H1 (cell line): Measurements from ENCODE around the gene TMPRSS3. TPM values are rescaled to one million over a fixed set of nuclear protein-coding genes. Genes with fewer than 3 reads are reported as not detected.

Experiments
- CTCF ChIA-PET: fragments of 300-600 bp; sonication (Branson Sonifier 250); formaldehyde crosslinking; loops from one replicate; lab custom pipeline; 2021; ENCODE audit not compliant: partially characterized antibody; lab: Charles Lee
- POLR2A ChIA-PET: fragments of 300-600 bp; sonication (Branson Sonifier 250); formaldehyde crosslinking; loops from one replicate; lab custom pipeline; 2021; ENCODE audit warnings: inconsistent platforms; ENCODE audit not compliant: partially characterized antibody; lab: Charles Lee
- DNase-seq, 2 experiments: peaks; one replicate each; pipeline versions ENCODE4 v3.0.0 to v3.0.0-alpha.2; 2010 to 2022; ENCODE audit warnings: low spot score in 2 of 2, low read depth in 1 of 2, mixed read lengths in 1 of 2
- FAIRE-seq: peaks from 2 replicates; lab custom pipeline; 2011; peaks lifted over from hg19 to GRCh38; lab: Jason Lieb, UNC
- H2AFZ ChIP-seq: 2 replicates; pipeline ENCODE4 v1.8.1; 2012; ENCODE audit warnings: low read length, inconsistent platforms
- H2AK5ac ChIP-seq: 2 replicates; pipeline ENCODE4 v1.6.1; 2013; ENCODE audit warnings: low read depth, low read length
- H2BK120ac ChIP-seq: replicated peaks from 2 replicates; pipeline ENCODE3; 2013; ENCODE audit warnings: low read depth, low read length, inconsistent platforms
- H2BK12ac ChIP-seq: 2 replicates; pipeline ENCODE4 v1.6.1; 2013; ENCODE audit warnings: low read depth, low read length
- H2BK15ac ChIP-seq: 2 replicates; pipeline ENCODE4 v1.6.1; 2013; ENCODE audit warnings: low read length
- H2BK20ac ChIP-seq: 2 replicates; pipeline ENCODE4 v1.6.1; 2013; ENCODE audit warnings: low read length
- H2BK5ac ChIP-seq: 2 replicates; pipeline ENCODE4 v1.6.1; 2013; ENCODE audit warnings: low read depth, low read length
- H3K14ac ChIP-seq: 2 replicates; pipeline ENCODE4 v1.6.1; 2013; ENCODE audit warnings: inconsistent platforms; ENCODE audit not compliant: insufficient read length
- H3K18ac ChIP-seq: 2 replicates; pipeline ENCODE4 v1.6.1; 2013; ENCODE audit warnings: low read length; ENCODE audit errors: extremely low read depth
- H3K23ac ChIP-seq: 2 replicates; pipeline ENCODE4 v1.6.1; 2013; ENCODE audit warnings: inconsistent platforms; ENCODE audit not compliant: insufficient read length
- H3K23me2 ChIP-seq: 2 replicates; pipeline ENCODE4 v1.6.1; 2013; ENCODE audit warnings: low read depth, low read length
- H3K27ac ChIP-seq: 2 replicates; pipeline ENCODE4 v1.6.1; 2011; ENCODE audit warnings: low read depth, low read length, inconsistent platforms
- H3K27me3 ChIP-seq, 4 experiments: replicated peaks in 1 of 4; 1 replicate in 1 of 4; 2 replicates in 3 of 4; pipeline versions ENCODE4 v1.6.1 to v1.8.1; 2011 to 2013; ENCODE audit warnings: low read length in 3 of 4, mild to moderate bottlenecking in 3 of 4, inconsistent platforms in 2 of 4, mixed read lengths in 2 of 4, moderate library complexity in 1 of 4; ENCODE audit not compliant: control insufficient read depth in 3 of 4, insufficient read depth in 3 of 4; ENCODE audit errors: extremely low read depth in 1 of 4
- H3K36me3 ChIP-seq, 4 experiments: 2 replicates each; pipeline versions ENCODE4 v1.6.1 to v1.8.1; 2011 to 2013; ENCODE audit warnings: mild to moderate bottlenecking in 4 of 4, low read length in 3 of 4, moderate library complexity in 2 of 4, control low read depth in 1 of 4, inconsistent platforms in 1 of 4; ENCODE audit not compliant: insufficient read depth in 4 of 4, control insufficient read depth in 2 of 4
- H3K4ac ChIP-seq: replicated peaks from 2 replicates; pipeline ENCODE3; 2013; ENCODE audit warnings: low read length, low read depth, mixed read lengths, inconsistent platforms; ENCODE audit not compliant: insufficient read length
- H3K4me1 ChIP-seq, 4 experiments: replicated peaks in 1 of 4; 1 replicate in 1 of 4; 2 replicates in 3 of 4; pipeline versions ENCODE4 v1.6.1 to v1.8.1; 2011 to 2013; ENCODE audit warnings: low read length in 3 of 4, inconsistent platforms in 2 of 4, mixed read lengths in 1 of 4; ENCODE audit not compliant: insufficient read depth in 4 of 4, control insufficient read depth in 3 of 4
- H3K4me2 ChIP-seq, 2 experiments: 2 replicates each; pipeline versions ENCODE4 v1.6.1 to v1.8.1; 2011 to 2013; ENCODE audit warnings: low read depth in 2 of 2, low read length in 2 of 2, control low read depth in 1 of 2, inconsistent platforms in 1 of 2, mild to moderate bottlenecking in 1 of 2; ENCODE audit not compliant: insufficient read depth in 1 of 2
- H3K4me3 ChIP-seq, 4 experiments: fragments of 200-600, 300-600 bp in 1 of 4; sonication (generic), shearing (Covaris generic), sonication (Bioruptor Twin) in 1 of 4; 2 replicates each; pipeline versions ENCODE4 v1.5.1 to v1.8.1; 2011 to 2016; ENCODE audit warnings: low read length in 4 of 4, low read depth in 3 of 4, control low read depth in 2 of 4, inconsistent platforms in 2 of 4, mild to moderate bottlenecking in 2 of 4, mixed read lengths in 1 of 4, moderate library complexity in 1 of 4; ENCODE audit not compliant: insufficient read depth in 2 of 4; ENCODE audit errors: extremely low read depth in 1 of 4
- H3K56ac ChIP-seq: replicated peaks from 2 replicates; pipeline ENCODE3; 2013; ENCODE audit warnings: low read depth, mild to moderate bottlenecking, mixed read lengths, low read length, inconsistent platforms; ENCODE audit not compliant: insufficient read length
- H3K79me1 ChIP-seq: 2 replicates; pipeline ENCODE4 v1.6.1; 2013; ENCODE audit warnings: low read depth, low read length, control low read depth
- H3K79me2 ChIP-seq, 2 experiments: 2 replicates each; pipeline versions ENCODE4 v1.6.1 to v1.8.1; 2012 to 2013; ENCODE audit warnings: low read length in 2 of 2, mild to moderate bottlenecking in 2 of 2, inconsistent platforms in 1 of 2; ENCODE audit not compliant: insufficient read depth in 2 of 2, control insufficient read depth in 1 of 2
- H3K9ac ChIP-seq, 4 experiments: replicated peaks in 1 of 4; 1 replicate in 1 of 4; 2 replicates in 3 of 4; pipeline versions ENCODE4 v1.6.1 to v1.8.1; 2011 to 2013; ENCODE audit warnings: low read depth in 3 of 4, low read length in 3 of 4, control low read depth in 2 of 4, mild to moderate bottlenecking in 2 of 4, moderate library complexity in 2 of 4, inconsistent platforms in 1 of 4; ENCODE audit errors: extremely low read depth in 1 of 4
- H3K9me3 ChIP-seq, 2 experiments: 2 replicates each; pipeline versions ENCODE4 v1.6.1 to v1.8.1; 2012 to 2013; ENCODE audit warnings: mild to moderate bottlenecking in 2 of 2, moderate library complexity in 2 of 2, control low read depth in 1 of 2, inconsistent platforms in 1 of 2, low read depth in 1 of 2, low read length in 1 of 2, mixed read lengths in 1 of 2; ENCODE audit not compliant: insufficient read depth in 2 of 2
- H4K20me1 ChIP-seq, 2 experiments: replicated peaks in 1 of 2; 2 replicates each; pipeline versions ENCODE3 to v1.8.1; 2011 to 2013; ENCODE audit warnings: inconsistent platforms in 2 of 2, low read length in 2 of 2, mild to moderate bottlenecking in 1 of 2; ENCODE audit not compliant: insufficient read depth in 2 of 2, control insufficient read depth in 1 of 2
- H4K5ac ChIP-seq: 2 replicates; pipeline ENCODE4 v1.6.1; 2013; ENCODE audit warnings: low read length, low read depth, mixed read lengths, inconsistent platforms; ENCODE audit not compliant: insufficient read length
- H4K8ac ChIP-seq: 2 replicates; pipeline ENCODE4 v1.8.0; 2013; ENCODE audit warnings: mild to moderate bottlenecking, moderate library complexity, low read length, inconsistent platforms; ENCODE audit not compliant: insufficient read depth; ENCODE audit errors: extremely low read depth
- H4K91ac ChIP-seq: replicated peaks from 2 replicates; pipeline ENCODE3; 2013; ENCODE audit warnings: low read length, mixed read lengths, inconsistent platforms; ENCODE audit not compliant: insufficient read length
- CBX5 ChIP-seq: fragments of 300-800, 300-1000 bp; sonication (generic); IDR thresholded peaks from 2 replicates; pipeline ENCODE4 v1.7.1; 2016; ENCODE audit warnings: antibody characterized with exemption, low read length, low read depth
- CTCF ChIP-seq, 3 experiments: IDR thresholded peaks; 1 replicate in 2 of 3; 2 replicates in 1 of 3; pipeline versions ENCODE4 v1.5.1 to v1.6.1; 2011; ENCODE audit warnings: low read length in 3 of 3, mild to moderate bottlenecking in 3 of 3, inconsistent platforms in 2 of 3, low read depth in 1 of 3, moderate library complexity in 1 of 3; ENCODE audit not compliant: insufficient read depth in 1 of 3; ENCODE audit errors: control extremely low read depth in 1 of 3
- EGR1 ChIP-seq: IDR thresholded peaks from 2 replicates; pipeline ENCODE4 v1.6.1; 2011; ENCODE audit warnings: low read depth, low read length, borderline replicate concordance
- EZH2 ChIP-seq: fragments of 200-600 bp; sonication (generic); IDR thresholded peaks from 2 replicates; pipeline ENCODE4 v1.7.1; 2012; ENCODE audit warnings: low read depth, mild to moderate bottlenecking, moderate library complexity, low read length, inconsistent platforms; ENCODE audit not compliant: severe bottlenecking
- GABPA ChIP-seq: IDR thresholded peaks from 2 replicates; pipeline ENCODE4 v1.6.1; 2011; ENCODE audit warnings: mild to moderate bottlenecking, low read length, moderate library complexity, borderline replicate concordance; ENCODE audit not compliant: insufficient read depth
- KDM5A ChIP-seq: fragments of 200-600 bp; IDR thresholded peaks from 2 replicates; pipeline ENCODE4 v1.7.1; 2012; ENCODE audit warnings: mild to moderate bottlenecking, low read length, inconsistent platforms, mixed read lengths
- POLR2A ChIP-seq, 2 experiments: IDR thresholded peaks; 1 replicate in 1 of 2; 2 replicates in 1 of 2; pipeline ENCODE4 v1.6.1; 2011; ENCODE audit warnings: low read depth in 2 of 2, low read length in 2 of 2, mild to moderate bottlenecking in 2 of 2; ENCODE audit errors: control extremely low read depth in 1 of 2
- SAP30 ChIP-seq: fragments of 300-600 bp; sonication (generic); IDR thresholded peaks from 2 replicates; pipeline ENCODE4 v1.7.1; 2012; ENCODE audit warnings: low read length, moderate library complexity, mild to moderate bottlenecking, inconsistent platforms; ENCODE audit not compliant: insufficient read depth, insufficient replicate concordance
- SUZ12 ChIP-seq: fragments of 200-600 bp; sonication (generic); IDR thresholded peaks from 2 replicates; pipeline ENCODE4 v1.6.1; 2012; ENCODE audit warnings: mild to moderate bottlenecking, inconsistent platforms, low read length, moderate library complexity, mixed read lengths
- TCF12 ChIP-seq: IDR thresholded peaks from 2 replicates; pipeline ENCODE4 v1.6.1; 2011; ENCODE audit warnings: low read depth, mild to moderate bottlenecking, low read length
- TEAD4 ChIP-seq: IDR thresholded peaks from 2 replicates; pipeline ENCODE4 v1.6.1; 2012; ENCODE audit warnings: low read depth, low read length, inconsistent platforms, mixed read lengths
- ZNF274 ChIP-seq: IDR thresholded peaks from 2 replicates; pipeline ENCODE4 v1.7.0; 2012; ENCODE audit warnings: low read length, borderline replicate concordance; ENCODE audit errors: extremely low read depth
- WGBS, 2 experiments: shearing (Covaris generic) in 1 of 2; methylation state at CpG; one replicate each; pipeline versions ENCODE4 v1.1.6 to v1.1.7; 2013 to 2015; ENCODE audit warnings: low lambda C conversion rate in 2 of 2, mixed read lengths in 2 of 2, inconsistent platforms in 1 of 2, low coverage in 1 of 2, missing lambda C conversion rate in 1 of 2; ENCODE audit not compliant: insufficient replicate concordance in 2 of 2, insufficient coverage in 1 of 2, insufficient read length in 1 of 2; ENCODE audit errors: extremely low coverage in 1 of 2, missing lambda C conversion rate in 1 of 2; 5-methylcytosine and 5-hydroxymethylcytosine counted together
- polyA plus RNA-seq, 7 experiments: library from polyadenylated mRNA; depleted of rRNA in 3 of 7; stranded (reverse) in 5 of 7; unstranded in 2 of 7; fragments of >200 nt in 5 of 7; fragments of 200-250 nt in 2 of 7; gene quantifications; 1 replicate in 5 of 7; 2 replicates in 1 of 7; 4 replicates in 1 of 7; pipeline versions ENCODE4 v1.2.1 to v1.2.3, GENCODE V29; 2011 to 2013; ENCODE audit warnings: missing spikeins in 2 of 7, mixed read lengths in 2 of 7
- total RNA-seq: library from RNA; stranded (reverse); fragmentation: NEBNext Ultra II Directional; extraction: Animal tissue kit (Norgen Biotek cat#: 25700); gene quantifications from 2 replicates; pipeline ENCODE4 v1.2.1, GENCODE V29; 2021

Gene TMPRSS3
- total and polyA plus RNA-seq, 2 of the 8 experiments (the other 6 are each of a cell fraction or from before 2014, with no cell fraction given): 0.38 TPM; not detected in 1

- 80% methylated on average over 10 of the region's 10 CpGs; no CpG with 5 or more reads in 1 of the 2 experiments for WGBS, 2 experiments
- FAIRE-seq: no peak
- Histone ChIP-seq H3K4me1 (no peaks in the 10 kb centered on the region), H3K9me3 (peaks cover 3 to 7% of the 10 kb centered on the region in 2 experiments; a peak in 2 of 4 replicates), H3K23ac (no peak overlapping the region), H3K18ac (no peak overlapping the region), H4K91ac (no peak overlapping the region), H2AK5ac (no peak overlapping the region), H2AFZ (no peak overlapping the region), H2BK20ac (no peak overlapping the region), H2BK5ac (no peak overlapping the region), H4K20me1 (no peaks in the 10 kb centered on the region), H3K79me2 (no peaks in the 10 kb centered on the region), H2BK120ac (no peak overlapping the region), H4K8ac (no peak overlapping the region), H3K4me3 (no peak overlapping the region), H2BK15ac (no peak overlapping the region), H3K27ac (no peak overlapping the region), H3K4me2 (no peak overlapping the region), H3K36me3 (no peaks in the 10 kb centered on the region), H3K79me1 (no peaks in the 10 kb centered on the region), H2BK12ac (no peak overlapping the region), H4K5ac (no peak overlapping the region), H3K23me2 (no peaks in the 10 kb centered on the region), H3K56ac (no peak overlapping the region), H3K4ac (no peak overlapping the region), H3K14ac (no peak overlapping the region), H3K27me3 (no peaks in the 10 kb centered on the region), H3K9ac (no peak overlapping the region)
- DNase-seq: no peak
- POLR2A ChIA-PET: interaction anchor here (1.4 kb wide), 1 partner anchor 15 kb away, joined by 3 read pairs; no protein-coding TSS in a partner anchor
- CTCF ChIA-PET: interaction anchor here (0.7 to 2.5 kb wide), 5 partner anchors 11 to 66 kb away, joined by 3 to 7 read pairs (median 4); no protein-coding TSS in a partner anchor
- no peak for TF ChIP-seq CBX5
- TF ChIP-seq KDM5A: no peak
- no peak for TF ChIP-seq EZH2
- TF ChIP-seq TEAD4: no peak
- TF ChIP-seq CTCF (IDR thresholded peaks at IDR 0.05; ENCODE audit: control extremely low read depth in 1 of 3, insufficient read depth in 1 of 3, low read depth in 1 of 3, low read length in 3 of 3): no peak
- no peak for TF ChIP-seq TCF12
- no peak for TF ChIP-seq SAP30
- no peak for TF ChIP-seq ZNF274
- no peak for TF ChIP-seq POLR2A (IDR thresholded peaks at IDR 0.05; ENCODE audit: control extremely low read depth in 1 of 2, low read depth in 2 of 2, low read length in 2 of 2)
- no peak for TF ChIP-seq GABPA
- TF ChIP-seq SUZ12: no peak
- no peak for TF ChIP-seq EGR1
Measured at GRCh38 chr21:42404539-42404938, 8.7 kb upstream of the TMPRSS3 start.
